ENCODE measurements around the gene FARP2.
"Not testable (repeated sequence)": the region's sequence is repeated elsewhere in the genome, so short reads cannot be mapped to it uniquely, and the experiment has no call there.

Gene FARP2

GRCh38 chr2:241501551-241501950 lies 145.5 kb downstream of the FARP2 start:
- TF ChIP-seq MYC (IDR thresholded peaks at IDR 0.05; ENCODE audit: low read depth, low read length) (no peak), CTCF (IDR thresholded peaks at IDR 0.05; ENCODE audit: low read depth, low read length) (no peak), POLR2A (IDR thresholded peaks at IDR 0.05; ENCODE audit: extremely low read depth, insufficient read length) (no peak), MAX (IDR thresholded peaks at IDR 0.05; ENCODE audit: low read depth, low read length) (no peak)
- no peak overlapping the region for H3K4me3 ChIP-seq (ENCODE audit: low read depth, low read length)
- no peak for DNase-seq (ENCODE audit: low read depth)

GRCh38 chr2:241502281-241502680 lies 146.2 kb downstream of the FARP2 start:
- TF ChIP-seq MYC (IDR thresholded peaks at IDR 0.05; ENCODE audit: low read depth, low read length) (no peak), POLR2A (IDR thresholded peaks at IDR 0.05; ENCODE audit: extremely low read depth, insufficient read length) (no peak), MAX (IDR thresholded peaks at IDR 0.05; ENCODE audit: low read depth, low read length) (no peak), CTCF (IDR thresholded peaks at IDR 0.05; ENCODE audit: low read depth, low read length) (no peak)
- no peak for DNase-seq (ENCODE audit: low read depth)
- no peak overlapping the region for H3K4me3 ChIP-seq (ENCODE audit: low read depth, low read length)

- no peak overlapping the region for H3K4me3 ChIP-seq (ENCODE audit: low read depth, low read length)
- no peak for TF ChIP-seq MYC (IDR thresholded peaks at IDR 0.05; ENCODE audit: low read depth, low read length)
- no peak for DNase-seq (ENCODE audit: low read depth)
Observed at GRCh38 chr2:241503776-241504392, 147.8 kb downstream of the FARP2 start.

GRCh38 chr2:241505086-241505780 lies 149.1 kb downstream of the FARP2 start:
- DNase-seq (ENCODE audit: low read depth) = no peak
- no peak for TF ChIP-seq CTCF (IDR thresholded peaks at IDR 0.05; ENCODE audit: low read depth, low read length)
- H3K4me3 ChIP-seq (ENCODE audit: low read depth, low read length) = no peak overlapping the region

- no peak for DNase-seq (ENCODE audit: low read depth)
- no peak for TF ChIP-seq MYC (IDR thresholded peaks at IDR 0.05; ENCODE audit: low read depth, low read length)
- H3K4me3 ChIP-seq (ENCODE audit: low read depth, low read length) = no peak overlapping the region
Observed at GRCh38 chr2:241505781-241506201, 149.7 kb downstream of the FARP2 start.

GRCh38 chr2:241506317-241506716 lies 150.2 kb downstream of the FARP2 start:
- not testable (repeated sequence) for H3K4me3 ChIP-seq (ENCODE audit: low read depth, low read length); DNase-seq (ENCODE audit: low read depth)

- TF ChIP-seq MAX (IDR thresholded peaks at IDR 0.05; ENCODE audit: low read depth, low read length) (no peak), MYC (IDR thresholded peaks at IDR 0.05; ENCODE audit: low read depth, low read length) (no peak)
- H3K4me3 ChIP-seq (ENCODE audit: low read depth, low read length) = peak overlapping the region; percentile 71
- no peak for DNase-seq (ENCODE audit: low read depth)
Observed at GRCh38 chr2:241506793-241507429, 150.8 kb downstream of the FARP2 start.

GRCh38 chr2:241507430-241508239 lies 151.6 kb downstream of the FARP2 start:
- DNase-seq (ENCODE audit: low read depth) = peak; percentile 68
- H3K4me3 ChIP-seq (ENCODE audit: low read depth, low read length) = peak overlapping the region; percentile 71
- TF ChIP-seq CTCF (IDR thresholded peaks at IDR 0.05; ENCODE audit: low read depth, low read length) (no peak), MYC (IDR thresholded peaks at IDR 0.05; ENCODE audit: low read depth, low read length) (no peak), MAX (IDR thresholded peaks at IDR 0.05; ENCODE audit: low read depth, low read length) (no peak), POLR2A (IDR thresholded peaks at IDR 0.05; ENCODE audit: extremely low read depth, insufficient read length) (no peak)
